GM21515 (cell line): ENCODE results near the gene FBP1.
A peak's percentile ranks its signal among the peaks of the same experiment; 100 is the strongest.

Experiments used
- ATAC-seq: cut with Tn5 transposase; IDR thresholded peaks from one replicate; pipeline ENCODE4 v1.9.1; 2021; ENCODE audit not compliant: unreplicated experiment

Gene FBP1

GRCh38 chr9:94657021-94657725 lies 17.9 kb upstream of the FBP1 start:
- ATAC-seq: no peak

DNA sequence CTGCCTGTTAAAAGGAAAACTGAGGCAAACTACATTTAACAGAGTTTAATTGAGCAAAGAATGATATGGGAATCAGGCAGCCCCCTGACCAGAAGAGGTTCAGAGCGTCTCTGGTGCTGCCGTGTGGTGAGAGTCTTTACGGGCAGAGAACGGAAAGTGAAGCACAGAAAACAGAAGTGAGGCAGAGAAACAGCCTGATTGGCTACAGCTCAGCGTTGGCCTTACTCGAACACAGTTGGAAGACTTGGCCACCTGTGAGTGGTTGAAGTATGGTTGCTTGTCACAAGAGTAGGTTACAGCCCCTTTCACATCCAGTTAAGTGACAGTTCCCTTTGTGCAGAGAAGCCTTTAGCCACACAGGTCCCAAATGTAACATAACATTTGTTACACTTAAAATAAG lies 16.9 kb upstream of the FBP1 start:
- ATAC-seq: peak; percentile 99

GRCh38 chr9:94655739-94656138 lies 16.4 kb upstream of the FBP1 start:
- peak; percentile 26 for ATAC-seq

DNA sequence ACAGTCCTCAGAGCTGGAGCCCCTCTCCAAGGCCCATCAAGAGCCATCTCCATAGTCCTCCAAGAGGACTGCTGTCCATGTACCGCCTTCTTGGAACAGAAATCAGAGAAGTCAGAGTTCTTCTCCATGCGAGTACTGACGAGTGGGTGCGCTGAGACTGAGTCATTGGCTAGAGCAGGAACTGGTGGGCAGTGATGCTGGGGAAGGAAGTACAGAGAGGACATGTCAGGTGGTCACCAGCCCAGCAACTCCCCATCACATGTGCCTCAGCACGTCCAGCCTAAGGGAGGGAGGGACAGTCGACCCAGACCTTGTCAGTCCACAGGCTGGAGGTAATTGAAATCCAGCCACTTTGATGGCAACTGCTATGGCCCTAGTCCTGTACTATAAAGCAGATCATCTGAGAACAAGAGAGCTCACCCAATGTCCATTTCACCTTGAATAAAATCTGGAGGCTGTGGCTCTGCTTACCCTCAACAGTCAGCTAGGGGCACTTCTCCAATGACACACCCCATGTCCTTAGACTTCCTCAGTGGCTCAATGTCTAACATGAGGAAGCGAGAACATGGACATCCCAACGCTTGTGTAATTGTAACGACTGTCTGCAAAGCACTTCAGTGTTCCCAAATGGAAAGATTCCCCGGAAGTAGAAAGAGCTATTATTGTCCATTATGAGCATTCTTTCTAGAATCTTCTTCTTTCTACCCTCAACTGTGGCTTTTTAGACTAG lies 15.0 kb upstream of the FBP1 start:
- ATAC-seq: no peak

DNA sequence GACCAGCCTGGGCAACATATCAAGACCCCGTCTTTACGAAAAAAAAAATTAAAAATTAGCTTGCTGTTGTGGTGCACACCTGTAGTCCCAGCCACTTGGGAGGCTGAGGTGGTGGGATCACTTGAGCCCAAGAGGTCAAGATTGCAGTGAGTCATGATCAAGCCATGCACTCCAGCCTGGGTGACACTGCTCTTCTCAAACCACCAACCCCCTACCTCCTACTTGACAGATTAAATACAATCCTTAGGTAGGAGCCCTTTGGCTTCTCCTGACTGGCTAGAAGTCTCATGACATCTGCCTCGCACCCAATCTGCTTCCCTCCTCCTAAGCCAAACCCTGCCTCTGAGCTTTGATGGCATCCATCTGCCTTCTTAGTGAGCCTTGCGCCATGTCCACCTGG lies 11.6 kb upstream of the FBP1 start:
- no peak for ATAC-seq

DNA sequence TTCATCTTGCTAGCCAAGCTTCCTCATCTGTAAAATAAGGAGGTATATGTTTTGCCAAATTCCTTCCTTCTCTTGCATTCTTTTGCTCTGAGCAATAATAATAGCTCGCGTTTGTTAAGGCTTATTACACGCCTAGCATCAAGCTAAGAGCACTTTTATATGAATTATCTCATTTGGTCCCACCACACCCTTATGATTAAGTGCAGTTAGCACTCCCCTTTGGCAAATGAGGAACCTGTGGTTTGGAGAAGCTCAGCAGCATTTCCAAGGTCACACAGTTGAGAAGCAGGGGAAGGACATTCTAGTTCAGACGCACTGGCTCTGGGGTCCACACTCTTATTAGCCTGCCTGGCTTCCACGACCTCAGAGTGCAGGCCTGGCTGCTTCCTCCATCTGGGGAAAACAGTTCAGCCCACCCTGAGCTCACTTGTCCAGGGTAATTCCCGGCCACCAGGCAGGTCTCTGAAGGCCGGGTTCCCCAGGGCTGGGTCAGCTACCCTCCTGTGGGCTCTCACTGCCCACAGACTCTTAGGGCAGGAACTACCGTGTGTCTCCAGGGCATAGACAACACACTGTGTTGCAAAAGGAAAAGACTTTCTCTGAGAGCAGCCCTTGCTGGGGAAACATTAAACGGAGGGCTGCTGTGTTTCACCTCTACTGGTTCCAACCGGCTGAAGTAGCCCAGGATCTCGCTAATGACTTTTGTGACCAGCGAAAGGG lies 9.9 kb upstream of the FBP1 start:
- no peak for ATAC-seq

GRCh38 chr9:94648185-94648584 lies 8.9 kb upstream of the FBP1 start:
- ATAC-seq: no peak

DNA sequence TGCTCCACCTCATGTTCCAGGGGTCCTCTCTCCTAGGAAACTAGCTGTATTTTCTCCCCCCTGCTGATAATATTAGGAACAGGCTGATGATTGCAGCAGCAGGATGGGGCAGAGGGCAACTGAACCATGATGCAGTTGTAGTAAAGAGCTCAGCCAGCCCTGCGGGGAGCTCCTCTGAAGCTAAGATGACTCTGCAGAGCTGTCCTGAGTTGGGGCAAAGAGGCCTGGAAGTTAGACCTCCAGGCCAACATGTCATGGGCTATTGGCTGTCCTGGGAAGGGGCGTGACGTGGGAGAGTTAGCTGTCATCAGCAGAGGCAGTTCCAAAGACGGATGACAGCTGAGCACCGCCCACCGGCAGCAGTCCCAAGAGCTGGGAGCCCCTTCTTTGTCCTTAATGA lies 6.6 kb upstream of the FBP1 start:
- no peak for ATAC-seq

- ATAC-seq: no peak
These were observed 5.2 kb upstream of the FBP1 start for GRCh38 chr9:94644543-94644942.

- no peak for ATAC-seq
These were observed 4.4 kb upstream of the FBP1 start for GRCh38 chr9:94643741-94644140.

DNA sequence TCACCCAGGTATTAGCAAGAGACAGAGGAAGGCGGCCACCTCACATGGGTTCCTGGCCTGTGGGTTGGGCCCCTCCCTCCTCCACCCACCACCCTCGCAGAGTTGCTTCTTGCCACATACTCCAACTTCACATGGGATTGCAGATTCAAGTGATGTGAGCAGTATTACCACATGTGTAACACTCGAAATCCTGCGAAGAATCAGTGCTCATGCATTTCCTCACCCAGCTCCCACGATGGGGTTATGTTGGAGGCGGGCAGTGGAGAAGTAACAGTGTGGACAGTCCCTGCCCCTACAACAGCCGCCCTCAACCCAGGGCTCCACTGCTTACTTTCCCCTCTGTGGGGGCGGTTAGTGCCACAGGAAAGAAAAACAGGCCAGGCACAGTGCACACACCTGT lies 3.9 kb upstream of the FBP1 start:
- no peak for ATAC-seq

- ATAC-seq: no peak
These were observed 3.2 kb upstream of the FBP1 start for GRCh38 chr9:94642501-94642900.

DNA sequence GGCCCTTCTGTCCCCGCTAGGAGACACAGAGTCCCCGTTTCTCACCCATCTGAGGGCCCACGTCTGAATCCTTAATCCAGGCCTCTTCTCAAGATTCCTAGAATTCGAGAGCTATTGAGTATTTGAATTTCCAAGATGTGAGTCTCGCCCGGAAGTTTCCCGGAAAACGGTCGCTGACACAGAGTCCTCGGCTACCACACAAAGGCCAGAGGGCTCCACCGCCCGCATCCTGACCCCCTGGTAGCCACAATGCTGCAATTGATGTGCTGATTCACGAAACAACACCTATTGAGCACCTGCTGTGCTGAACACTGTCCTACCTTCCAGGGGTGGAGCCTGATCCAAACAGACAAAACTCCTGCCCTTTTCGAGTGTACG lies 670 bp upstream of the FBP1 start:
- no peak for ATAC-seq

- ATAC-seq: peak; percentile 11
These were observed 820 bp downstream of the FBP1 start for GRCh38 chr9:94638335-94639060.

GRCh38 chr9:94632737-94633136 lies 6.6 kb downstream of the FBP1 start:
- ATAC-seq: no peak

DNA sequence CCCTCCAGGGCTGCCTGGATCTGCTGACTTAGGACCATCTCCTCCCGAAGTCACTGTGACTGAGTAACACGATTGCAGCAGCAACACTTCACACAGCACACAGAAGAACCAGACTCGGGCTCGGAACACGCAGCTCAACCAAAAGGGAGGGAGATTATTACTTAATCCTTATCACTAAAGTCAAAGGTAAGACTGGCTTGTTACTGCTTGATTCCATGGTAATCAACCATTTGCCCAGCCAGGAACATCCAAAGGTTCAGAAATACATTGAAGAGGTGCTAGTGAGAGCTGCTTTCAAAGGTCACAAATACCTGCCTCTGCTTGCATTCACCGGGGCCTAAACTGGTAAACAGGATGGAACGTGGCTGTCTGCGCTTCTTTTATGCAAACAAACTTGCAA lies 7.7 kb downstream of the FBP1 start:
- no peak for ATAC-seq

DNA sequence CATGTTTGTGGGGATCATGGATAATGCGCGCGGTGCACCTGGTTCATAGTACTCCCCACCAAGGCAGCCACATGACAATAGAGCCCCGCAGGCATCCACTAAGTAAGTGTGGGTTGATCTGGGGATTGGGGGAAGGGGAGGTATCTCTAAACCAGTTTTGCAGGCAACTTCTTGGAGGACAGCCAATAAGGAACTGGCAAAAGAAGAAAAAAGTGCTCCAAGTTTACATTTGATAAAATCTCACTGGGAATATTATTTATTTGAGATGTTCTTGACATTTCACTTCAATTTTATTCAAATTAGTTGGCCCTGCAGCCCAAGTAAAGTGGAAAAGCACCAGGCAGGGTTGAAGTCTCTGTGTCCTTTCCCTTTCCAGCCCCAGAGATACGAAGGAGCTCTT lies 8.5 kb downstream of the FBP1 start:
- ATAC-seq: no peak

DNA sequence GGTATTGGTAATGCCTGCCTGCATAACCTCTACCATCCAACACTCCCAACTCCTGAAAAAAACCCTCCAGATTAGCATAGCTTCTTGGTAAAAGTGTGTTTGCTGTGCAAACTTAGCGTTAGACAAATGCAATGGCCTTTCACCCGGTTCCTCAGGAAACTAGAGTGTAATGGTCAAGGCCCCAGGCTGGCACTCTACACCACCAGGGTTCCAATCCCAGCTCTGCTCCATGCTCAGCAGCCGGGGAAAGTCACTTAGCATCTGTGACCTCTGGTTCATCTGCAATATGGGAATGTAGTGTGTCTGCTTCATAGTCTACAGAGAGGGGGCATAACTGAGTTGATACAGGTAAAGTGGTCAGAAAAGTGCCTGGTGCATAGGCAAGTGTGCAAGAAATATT lies 9.0 kb downstream of the FBP1 start:
- no peak for ATAC-seq

- ATAC-seq: no peak
These were observed 12.0 kb downstream of the FBP1 start for GRCh38 chr9:94627287-94627686.

DNA sequence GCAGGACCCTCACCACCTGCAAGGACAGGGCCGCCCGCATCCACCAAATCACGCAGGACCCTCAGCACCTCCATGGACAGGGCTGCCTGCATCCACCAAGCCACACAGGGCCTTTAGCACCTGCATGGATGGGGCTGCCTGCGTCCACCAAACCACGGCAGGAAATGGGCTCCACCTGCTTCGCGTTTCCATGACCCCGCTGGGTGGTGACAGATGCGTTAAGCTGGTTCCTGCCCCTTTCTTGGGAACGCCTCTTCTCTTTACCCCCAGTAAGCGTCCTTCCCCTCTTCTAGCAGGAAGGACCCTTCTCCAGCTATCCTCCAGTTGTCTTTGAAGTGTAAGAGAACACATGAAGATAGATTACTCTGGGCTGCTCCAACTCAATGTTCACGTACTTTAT lies 13.5 kb downstream of the FBP1 start:
- ATAC-seq: no peak

- no peak for ATAC-seq
These were observed 14.7 kb downstream of the FBP1 start for GRCh38 chr9:94624629-94625028.

- ATAC-seq: no peak
These were observed 16.1 kb downstream of the FBP1 start for GRCh38 chr9:94623253-94623652.
